WI38 (cell line): ENCODE results near the gene TMEM163.

Experiments used
- H3K4me3 ChIP-seq: 2 replicates; pipeline ENCODE4 v1.5.1; 2011; ENCODE audit warnings: low read depth, mild to moderate bottlenecking, control low read depth, low read length
- CTCF ChIP-seq: IDR thresholded peaks from 2 replicates; pipeline ENCODE4 v1.5.1; 2012; ENCODE audit warnings: low read depth, mild to moderate bottlenecking, control low read depth, low read length

Gene TMEM163

GRCh38 chr2:134549104-134549503, 169.7 kb downstream of the TMEM163 start:
- H3K4me3 ChIP-seq = no peak overlapping the region
- no peak for TF ChIP-seq CTCF

- no peak overlapping the region for H3K4me3 ChIP-seq
- TF ChIP-seq CTCF = no peak
These were observed 177.8 kb downstream of the TMEM163 start for GRCh38 chr2:134540990-134541389.

- TF ChIP-seq CTCF = no peak
- H3K4me3 ChIP-seq = no peak overlapping the region
These were observed 178.8 kb downstream of the TMEM163 start for GRCh38 chr2:134539981-134540380.

GRCh38 chr2:134537702-134538101, 181.1 kb downstream of the TMEM163 start:
- no peak overlapping the region for H3K4me3 ChIP-seq
- no peak for TF ChIP-seq CTCF

GRCh38 chr2:134537121-134537520, 181.7 kb downstream of the TMEM163 start:
- H3K4me3 ChIP-seq = no peak overlapping the region
- no peak for TF ChIP-seq CTCF

- TF ChIP-seq CTCF = no peak
- H3K4me3 ChIP-seq = no peak overlapping the region
These were observed 182.5 kb downstream of the TMEM163 start for GRCh38 chr2:134536296-134536695.

GRCh38 chr2:134532537-134532936, 186.3 kb downstream of the TMEM163 start:
- no peak overlapping the region for H3K4me3 ChIP-seq
- TF ChIP-seq CTCF = no peak
